Measurements from ENCODE around the gene GALNTL6.

GRCh38 chr4:172680691-172681090 lies 867.5 kb downstream of the GALNTL6 start:
- TF ChIP-seq CTCF (IDR thresholded peaks at IDR 0.05; ENCODE audit: insufficient read depth, low read depth, low read length) (no peak), EZH2 (IDR thresholded peaks at IDR 0.05; ENCODE audit: insufficient read depth, low read length) (no peak)
